GM18499 (cell line): ENCODE measurements around the gene PAFAH2.
A peak's percentile ranks its signal among the peaks of the same experiment; 100 is the strongest.

Source experiments
- ATAC-seq: cut with Tn5 transposase; IDR thresholded peaks from one replicate; pipeline ENCODE4 v1.9.1; 2021; ENCODE audit warnings: moderate number of reproducible peaks; ENCODE audit not compliant: insufficient read depth, unreplicated experiment

PAFAH2 gene

GRCh38 chr1:25997828-25998761, at the start of gene PAFAH2:
Gene PAFAH2, minus strand, starts transcription at chr1:25998063. Its CDS starts 7,247 bp downstream, at chr1:25990816.
- ATAC-seq: peak; percentile 92

GRCh38 chr1:26047278-26047874, 49.5 kb upstream of the PAFAH2 start:
- no peak for ATAC-seq

- ATAC-seq: no peak
Measured at GRCh38 chr1:26046246-26047095, 48.6 kb upstream of the PAFAH2 start.

GRCh38 chr1:26045722-26046245, 47.9 kb upstream of the PAFAH2 start, which contains the start of gene SLC30A2:
Gene SLC30A2, minus strand, starts transcription at chr1:26046118. Its CDS starts 222 bp downstream, at chr1:26045896.
- no peak for ATAC-seq

GRCh38 chr1:26044971-26045721, 47.3 kb upstream of the PAFAH2 start:
- ATAC-seq: no peak

- ATAC-seq: no peak
Measured at GRCh38 chr1:26044414-26044813, 46.6 kb upstream of the PAFAH2 start.

- ATAC-seq: no peak
Measured at GRCh38 chr1:26043765-26044164, 45.9 kb upstream of the PAFAH2 start.

GRCh38 chr1:26041978-26042377, 44.1 kb upstream of the PAFAH2 start:
- no peak for ATAC-seq

- no peak for ATAC-seq
Measured at GRCh38 chr1:26041401-26041800, 43.5 kb upstream of the PAFAH2 start.

GRCh38 chr1:26038904-26039303, 41.0 kb upstream of the PAFAH2 start:
- no peak for ATAC-seq

- no peak for ATAC-seq
Measured at GRCh38 chr1:26038477-26038876, 40.6 kb upstream of the PAFAH2 start.

GRCh38 chr1:26037904-26038303, 40.0 kb upstream of the PAFAH2 start:
- ATAC-seq: no peak

- no peak for ATAC-seq
Measured at GRCh38 chr1:26036756-26037281, 39.0 kb upstream of the PAFAH2 start.

- no peak for ATAC-seq
Measured at GRCh38 chr1:26035959-26036755, 38.3 kb upstream of the PAFAH2 start.

- peak; percentile 57 for ATAC-seq
Measured at GRCh38 chr1:26035203-26035958, 37.5 kb upstream of the PAFAH2 start.

- ATAC-seq: no peak
Measured at GRCh38 chr1:26034504-26035202, 36.8 kb upstream of the PAFAH2 start.

GRCh38 chr1:26032656-26033357, 34.9 kb upstream of the PAFAH2 start:
- ATAC-seq: no peak
